Omental fat pad (tissue), 4 donors: ENCODE measurements around the gene LHFPL3. TPM values are rescaled to one million over a fixed set of nuclear protein-coding genes. Genes with fewer than 3 reads are reported as not detected.
"Not testable (repeated sequence)": the region's sequence is repeated elsewhere in the genome, so short reads cannot be mapped to it uniquely, and the experiment has no call there.

ENCODE experiments used
- ATAC-seq: fragments of 150-250 bp; one replicate; pipeline ENCODE4 v1.9.1; 2016; ENCODE audit warnings: mild to moderate bottlenecking, moderate library complexity; ENCODE audit not compliant: low FRiP score
- DNase-seq: peaks from one replicate; pipeline ENCODE4 v3.0.0-alpha.2; 2019; ENCODE audit warnings: low spot score
- total RNA-seq, 4 donors: library from RNA; depleted of rRNA; stranded (reverse); fragments of >200 nt; gene quantifications; one replicate each; pipeline ENCODE4 v1.1.0, GENCODE V29; 2016
- TF ChIP-seq, protein P1 (sequence below), 3 donors: fragments of 450-650 bp; IDR thresholded peaks; one replicate each; pipeline ENCODE4 v1.5.1; 2016 to 2017; ENCODE audit warnings: antibody characterized with exemption in 3 of 3, mild to moderate bottlenecking in 3 of 3, moderate library complexity in 2 of 3

Gene LHFPL3
- total RNA-seq, 4 donors from 2014 or later = not detected

DNA sequence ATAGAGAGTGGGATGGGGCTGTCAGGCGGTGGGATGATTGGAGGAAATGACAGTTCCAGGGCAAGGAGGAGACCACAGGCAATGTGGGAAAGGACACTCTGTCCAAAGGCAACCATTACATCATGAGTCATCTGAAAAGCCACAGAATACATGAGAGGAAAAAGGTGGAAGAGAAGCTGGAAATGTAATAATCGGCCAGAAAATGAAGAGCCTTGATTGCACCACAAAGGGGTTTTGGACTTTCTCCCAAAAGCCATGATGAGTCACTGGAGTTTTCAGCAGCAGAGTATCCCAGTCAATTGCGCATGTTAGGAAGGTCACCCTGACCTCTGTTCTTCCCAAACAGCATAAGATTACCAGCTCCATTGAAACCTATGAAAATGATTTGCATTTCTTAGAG is 222.0 kb downstream of the LHFPL3 start:
- ATAC-seq = no peak
- DNase-seq = no peak
- TF ChIP-seq, protein P1, sequence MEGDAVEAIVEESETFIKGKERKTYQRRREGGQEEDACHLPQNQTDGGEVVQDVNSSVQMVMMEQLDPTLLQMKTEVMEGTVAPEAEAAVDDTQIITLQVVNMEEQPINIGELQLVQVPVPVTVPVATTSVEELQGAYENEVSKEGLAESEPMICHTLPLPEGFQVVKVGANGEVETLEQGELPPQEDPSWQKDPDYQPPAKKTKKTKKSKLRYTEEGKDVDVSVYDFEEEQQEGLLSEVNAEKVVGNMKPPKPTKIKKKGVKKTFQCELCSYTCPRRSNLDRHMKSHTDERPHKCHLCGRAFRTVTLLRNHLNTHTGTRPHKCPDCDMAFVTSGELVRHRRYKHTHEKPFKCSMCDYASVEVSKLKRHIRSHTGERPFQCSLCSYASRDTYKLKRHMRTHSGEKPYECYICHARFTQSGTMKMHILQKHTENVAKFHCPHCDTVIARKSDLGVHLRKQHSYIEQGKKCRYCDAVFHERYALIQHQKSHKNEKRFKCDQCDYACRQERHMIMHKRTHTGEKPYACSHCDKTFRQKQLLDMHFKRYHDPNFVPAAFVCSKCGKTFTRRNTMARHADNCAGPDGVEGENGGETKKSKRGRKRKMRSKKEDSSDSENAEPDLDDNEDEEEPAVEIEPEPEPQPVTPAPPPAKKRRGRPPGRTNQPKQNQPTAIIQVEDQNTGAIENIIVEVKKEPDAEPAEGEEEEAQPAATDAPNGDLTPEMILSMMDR (IDR thresholded peaks at IDR 0.05) = no peak

DNA sequence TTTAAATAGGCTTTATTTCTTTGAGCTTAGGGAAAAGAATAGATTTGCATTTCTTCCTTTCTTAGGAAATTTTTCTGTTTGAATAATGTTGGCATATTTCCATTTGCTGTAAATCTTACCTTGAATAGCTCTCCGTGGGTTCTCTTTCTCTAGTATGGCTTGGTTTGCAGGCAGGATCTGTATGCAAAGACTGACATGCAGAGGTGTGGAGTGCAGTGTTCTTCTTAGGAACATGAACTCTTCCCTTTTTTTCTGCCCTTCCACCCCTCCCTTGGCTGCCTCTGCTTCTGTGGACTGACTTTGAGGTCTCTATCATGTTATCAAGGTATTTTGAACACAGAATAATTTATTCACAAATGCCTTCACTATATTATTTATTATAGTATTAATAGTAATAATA is 222.8 kb downstream of the LHFPL3 start:
- ATAC-seq = no peak
- TF ChIP-seq, protein P1 (IDR thresholded peaks at IDR 0.05) = no peak
- DNase-seq = no peak

DNA sequence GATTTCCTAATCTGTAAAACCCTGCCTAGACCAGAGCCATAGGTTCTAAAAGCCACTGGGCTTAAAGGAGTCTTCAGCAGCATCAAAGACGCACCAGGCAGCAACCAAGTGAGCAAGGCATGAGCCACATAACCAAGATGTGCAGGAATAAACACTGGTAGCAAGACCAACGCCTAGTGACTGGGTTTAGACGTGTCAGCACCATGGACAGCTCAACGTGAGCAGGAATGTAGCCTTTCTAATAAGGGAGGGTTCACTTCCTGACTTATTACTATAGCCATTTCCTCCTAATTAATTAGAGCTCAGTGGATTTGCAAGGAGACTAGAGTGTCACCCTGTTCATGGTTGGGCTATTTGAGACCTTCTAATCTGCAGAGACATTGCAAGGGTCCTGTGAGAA is 223.7 kb downstream of the LHFPL3 start:
- TF ChIP-seq, protein P1 (IDR thresholded peaks at IDR 0.05) = no peak
- DNase-seq (peak; percentile 27), ATAC-seq (peak; percentile 28)

DNA sequence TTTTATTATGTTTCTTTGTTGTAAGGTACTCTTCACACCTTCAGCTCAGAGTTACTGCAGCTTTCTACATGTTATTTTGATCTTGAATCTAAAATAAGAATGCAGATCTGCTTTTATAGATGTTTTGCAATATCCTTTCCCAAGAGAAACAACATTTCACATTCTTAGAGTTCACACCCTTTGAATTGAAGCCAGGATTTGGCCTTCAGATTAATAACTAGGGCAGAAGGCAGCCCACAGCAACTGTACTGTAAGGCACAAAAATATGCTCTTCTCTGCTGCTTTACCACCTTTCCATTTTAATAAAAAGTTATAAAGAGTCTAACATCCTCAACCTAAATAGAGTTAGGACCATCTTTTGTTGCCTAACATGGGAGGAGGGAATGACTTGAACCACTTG is 224.7 kb downstream of the LHFPL3 start:
- DNase-seq (no peak), ATAC-seq (no peak)
- TF ChIP-seq, protein P1 (IDR thresholded peaks at IDR 0.05) = no peak

DNA sequence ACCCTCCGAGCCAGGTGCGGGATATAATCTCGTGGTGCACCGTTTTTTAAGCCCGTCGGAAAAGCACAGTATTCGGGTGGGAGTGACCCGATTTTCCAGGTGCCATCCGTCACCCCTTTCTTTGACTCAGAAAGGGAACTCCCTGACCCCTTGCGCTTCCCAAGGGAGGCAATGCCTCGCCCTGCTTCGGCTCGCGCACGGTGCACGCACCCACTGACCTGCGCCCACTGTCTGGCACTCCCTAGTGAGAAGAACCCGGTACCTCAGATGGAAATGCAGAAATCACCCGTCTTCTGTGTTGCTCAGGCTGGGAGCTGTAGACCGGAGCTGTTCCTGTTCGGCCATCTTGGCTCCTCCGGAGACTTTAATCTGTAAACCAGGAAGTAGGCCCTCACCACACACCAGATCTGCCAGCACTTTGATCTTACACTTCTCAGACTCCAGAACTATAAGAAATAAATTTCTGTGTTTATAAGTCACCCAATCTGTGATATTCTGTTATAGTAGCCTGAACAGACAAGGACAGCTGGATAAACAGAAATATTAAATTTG is 235.0 kb downstream of the LHFPL3 start:
- DNase-seq, ATAC-seq: not testable (repeated sequence)

DNA sequence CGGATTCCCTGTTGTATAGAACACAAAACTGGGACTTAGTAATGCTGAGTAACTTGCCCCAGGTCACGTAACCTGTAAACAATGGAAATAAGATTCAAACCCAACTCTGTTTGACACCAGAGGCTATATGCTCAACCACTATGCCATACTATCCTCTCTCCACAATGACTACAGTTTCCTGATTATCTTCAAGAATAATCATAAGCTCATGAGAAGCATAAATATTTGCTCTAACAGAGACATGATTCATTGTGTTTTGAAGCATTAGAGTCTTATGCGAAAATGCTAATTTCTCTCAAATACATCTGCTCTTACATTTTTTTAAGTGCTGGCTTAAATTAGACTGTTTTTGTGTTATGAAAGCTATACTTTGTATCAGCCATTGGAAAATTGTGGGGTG is 241.3 kb downstream of the LHFPL3 start:
- TF ChIP-seq, protein P1 (IDR thresholded peaks at IDR 0.05) = no peak
- ATAC-seq (no peak), DNase-seq (no peak)

DNA sequence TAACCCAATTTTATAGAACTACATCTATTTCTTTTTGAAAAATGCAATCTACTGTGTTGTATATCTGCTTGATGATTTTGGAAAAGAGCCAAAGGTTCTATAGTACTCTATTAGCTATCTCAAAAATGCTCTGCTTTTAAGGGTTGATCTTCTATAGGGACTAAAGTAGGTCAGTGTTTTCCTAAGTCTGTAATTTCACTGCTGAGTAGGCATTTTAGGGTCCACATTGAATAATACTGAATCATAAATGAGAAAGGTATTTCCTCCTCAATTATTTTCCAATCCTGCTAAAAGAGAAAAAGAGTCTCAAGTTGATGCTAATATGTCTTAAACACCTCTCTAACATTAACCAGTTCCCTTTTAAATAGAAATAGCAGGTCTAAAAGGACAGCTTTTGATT is 244.2 kb downstream of the LHFPL3 start:
- DNase-seq (no peak), ATAC-seq (no peak)
- TF ChIP-seq, protein P1 (IDR thresholded peaks at IDR 0.05) = no peak

DNA sequence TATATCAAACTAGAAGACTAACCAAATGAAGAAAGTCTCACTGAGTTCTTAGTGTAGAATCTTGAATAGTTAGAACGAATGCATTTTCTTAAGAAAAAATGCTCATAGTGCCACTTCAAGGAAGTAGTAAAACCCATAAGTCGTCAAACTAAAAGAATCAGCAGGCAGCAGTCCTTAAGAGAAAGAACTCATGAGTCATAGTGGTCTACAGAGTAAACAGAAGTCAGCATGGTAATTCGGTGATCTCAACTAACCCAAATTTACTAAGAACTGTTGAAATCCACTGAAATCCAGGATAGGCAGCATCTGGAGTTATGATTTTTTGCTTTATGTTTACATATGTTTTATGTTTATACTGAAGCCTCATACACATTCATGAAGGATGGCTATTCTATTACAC is 256.2 kb downstream of the LHFPL3 start:
- ATAC-seq (no peak), DNase-seq (no peak)
- TF ChIP-seq, protein P1 (IDR thresholded peaks at IDR 0.05) = no peak

DNA sequence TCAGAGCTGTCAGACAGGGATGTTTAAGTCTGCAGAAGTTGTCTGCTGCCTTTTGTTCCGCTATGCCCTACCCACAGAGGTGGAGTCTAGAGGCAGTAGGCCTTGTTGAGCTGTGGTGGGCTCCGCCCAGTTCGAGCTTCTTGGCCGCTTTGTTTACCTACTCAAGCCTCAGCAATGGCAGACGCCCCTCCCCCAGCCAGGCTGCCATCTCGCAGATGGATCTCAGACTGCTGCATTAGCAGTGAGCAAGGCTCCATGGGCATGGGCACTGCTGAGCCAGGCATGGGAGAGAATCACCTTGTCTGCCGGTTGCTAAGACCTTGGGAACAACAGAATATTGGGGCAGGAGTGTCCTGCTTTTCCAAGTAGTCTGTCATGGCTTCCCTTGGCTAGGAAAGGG is 267.2 kb downstream of the LHFPL3 start:
- not testable (repeated sequence) for DNase-seq, ATAC-seq
